Neural crest cell (in vitro differentiated cells): ENCODE data around the gene COL10A1. TPM values are rescaled to one million over a fixed set of nuclear protein-coding genes. Genes with fewer than 3 reads are reported as not detected.
A peak's percentile ranks its signal among the peaks of the same experiment; 100 is the strongest.

Source experiments
- DNase-seq: peaks from one replicate; pipeline ENCODE4 v3.0.0; 2021; ENCODE audit warnings: low read depth, mixed read lengths, low spot score
- H3K27ac Mint-ChIP-seq: one replicate; pipeline ENCODE4 v1.8.0; 2021; ENCODE audit warnings: mild to moderate bottlenecking, mixed read lengths; ENCODE audit not compliant: unreplicated experiment
- H3K27me3 Mint-ChIP-seq: 2 replicates; pipeline ENCODE4 v1.8.0; 2021; ENCODE audit warnings: low read depth, mild to moderate bottlenecking, mixed read lengths
- H3K36me3 Mint-ChIP-seq: 2 replicates; pipeline ENCODE4 v1.8.0; 2021; ENCODE audit warnings: low read depth, mild to moderate bottlenecking, mixed read lengths
- H3K4me1 Mint-ChIP-seq: 2 replicates; pipeline ENCODE4 v1.8.0; 2021; ENCODE audit warnings: mixed read lengths
- H3K4me3 Mint-ChIP-seq: one replicate; pipeline ENCODE4 v1.8.0; 2021; ENCODE audit warnings: mild to moderate bottlenecking, mixed read lengths
- H3K9me3 Mint-ChIP-seq: 2 replicates; pipeline ENCODE4 v1.8.0; 2021; ENCODE audit warnings: mixed read lengths
- total RNA-seq: library from RNA; stranded (reverse); gene quantifications from 2 replicates; pipeline ENCODE4 v1.2.1, GENCODE V29; 2021
- TF ChIP-seq, protein P1 (sequence below): fragments of 200-600 bp; sonication (generic); conservative IDR thresholded peaks from 2 replicates; pipeline ENCODE4 v1.5.0; 2021; ENCODE audit warnings: antibody characterized with exemption, mild to moderate bottlenecking

COL10A1 gene
- total RNA-seq, 1 donor from 2014 or later: not detected

DNA sequence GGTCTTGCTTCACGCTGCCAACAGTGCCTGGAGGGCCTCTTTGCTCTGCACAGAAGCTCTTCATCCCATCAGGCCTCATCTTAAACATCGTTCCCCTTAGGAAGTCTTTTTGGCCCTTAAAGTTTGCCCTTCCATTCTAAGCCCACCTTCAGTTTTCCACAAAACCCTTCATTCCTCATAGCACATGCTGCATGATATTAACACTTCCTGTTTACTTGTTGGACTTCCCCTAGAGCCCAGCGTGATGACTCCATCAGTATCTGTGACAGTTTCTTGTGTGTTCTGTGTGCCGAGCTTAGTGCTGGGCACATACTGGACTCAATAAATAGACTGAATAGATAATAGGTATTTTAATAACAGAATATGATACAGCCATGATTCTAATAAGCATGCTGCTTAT is 23.1 kb downstream of the COL10A1 start:
- Mint-ChIP-seq H3K4me1 (peaks cover 24% of the 10 kb centered on the region), H3K27me3 (no peaks in the 10 kb centered on the region), H3K9me3 (no peaks in the 10 kb centered on the region), H3K36me3 (no peaks in the 10 kb centered on the region), H3K4me3 (peak overlapping the region; percentile 74), H3K27ac (peak overlapping the region; percentile 28)
- TF ChIP-seq, protein P1, sequence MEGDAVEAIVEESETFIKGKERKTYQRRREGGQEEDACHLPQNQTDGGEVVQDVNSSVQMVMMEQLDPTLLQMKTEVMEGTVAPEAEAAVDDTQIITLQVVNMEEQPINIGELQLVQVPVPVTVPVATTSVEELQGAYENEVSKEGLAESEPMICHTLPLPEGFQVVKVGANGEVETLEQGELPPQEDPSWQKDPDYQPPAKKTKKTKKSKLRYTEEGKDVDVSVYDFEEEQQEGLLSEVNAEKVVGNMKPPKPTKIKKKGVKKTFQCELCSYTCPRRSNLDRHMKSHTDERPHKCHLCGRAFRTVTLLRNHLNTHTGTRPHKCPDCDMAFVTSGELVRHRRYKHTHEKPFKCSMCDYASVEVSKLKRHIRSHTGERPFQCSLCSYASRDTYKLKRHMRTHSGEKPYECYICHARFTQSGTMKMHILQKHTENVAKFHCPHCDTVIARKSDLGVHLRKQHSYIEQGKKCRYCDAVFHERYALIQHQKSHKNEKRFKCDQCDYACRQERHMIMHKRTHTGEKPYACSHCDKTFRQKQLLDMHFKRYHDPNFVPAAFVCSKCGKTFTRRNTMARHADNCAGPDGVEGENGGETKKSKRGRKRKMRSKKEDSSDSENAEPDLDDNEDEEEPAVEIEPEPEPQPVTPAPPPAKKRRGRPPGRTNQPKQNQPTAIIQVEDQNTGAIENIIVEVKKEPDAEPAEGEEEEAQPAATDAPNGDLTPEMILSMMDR: no peak
- DNase-seq: no peak

GRCh38 chr6:116101790-116102189 is 24.1 kb downstream of the COL10A1 start:
- no peaks in the 10 kb centered on the region for H3K27me3 Mint-ChIP-seq
- peaks cover 24% of the 10 kb centered on the region for H3K4me1 Mint-ChIP-seq
- TF ChIP-seq, protein P1: no peak
- H3K9me3 Mint-ChIP-seq: peaks cover under 1% of the 10 kb centered on the region
- no peaks in the 10 kb centered on the region for H3K36me3 Mint-ChIP-seq
- peak overlapping the region; percentile 92 for H3K4me3 Mint-ChIP-seq
- no peak for DNase-seq
- H3K27ac Mint-ChIP-seq: no peak overlapping the region

DNA sequence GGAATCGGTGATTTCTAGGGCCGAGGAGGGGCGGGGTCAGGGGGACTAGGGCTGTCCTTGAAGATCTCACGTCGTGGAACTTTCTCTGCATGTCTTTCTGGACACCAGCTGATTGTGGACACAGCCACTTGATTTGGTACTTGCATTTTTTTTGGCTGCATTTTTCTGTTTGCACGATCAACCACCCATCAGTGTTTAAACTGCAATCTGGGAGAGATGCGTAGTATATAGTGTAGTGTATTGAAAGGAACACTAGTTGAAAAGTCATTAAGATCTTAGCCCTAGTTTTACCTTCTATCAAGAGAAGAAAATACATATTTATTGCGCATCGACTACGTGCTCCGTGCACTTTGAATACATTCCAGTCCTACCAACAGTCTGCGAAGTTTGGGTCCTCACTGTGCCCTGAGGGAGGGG is 24.6 kb downstream of the COL10A1 start:
- DNase-seq: no peak
- Mint-ChIP-seq H3K4me3 (peak overlapping the region; percentile 92), H3K9me3 (peaks cover 2% of the 10 kb centered on the region), H3K27ac (peak overlapping the region; percentile 92), H3K27me3 (no peaks in the 10 kb centered on the region), H3K36me3 (no peaks in the 10 kb centered on the region), H3K4me1 (peaks cover 24% of the 10 kb centered on the region)
- TF ChIP-seq, protein P1: no peak

GRCh38 chr6:116100419-116101301 is 25.3 kb downstream of the COL10A1 start, which contains the start of gene NT5DC1:
TSS of gene NT5DC1 (plus strand) at chr6:116100853. CDS start at chr6:116100931, 78 bp downstream.
- Mint-ChIP-seq H3K27me3 (no peaks in the 10 kb centered on the region), H3K9me3 (peaks cover 6% of the 10 kb centered on the region), H3K36me3 (no peaks in the 10 kb centered on the region), H3K4me1 (peaks cover 24% of the 10 kb centered on the region), H3K27ac (peak within 1 kb of the TSS; percentile 94), H3K4me3 (peak within 1 kb of the TSS; percentile 92)
- DNase-seq: peak; percentile 65
- TF ChIP-seq, protein P1: peak; percentile 54

GRCh38 chr6:116099036-116099435 is 26.9 kb downstream of the COL10A1 start:
- Mint-ChIP-seq H3K4me1 (peaks cover 21% of the 10 kb centered on the region), H3K4me3 (peak overlapping the region; percentile 90), H3K9me3 (peaks cover 12% of the 10 kb centered on the region), H3K27me3 (no peaks in the 10 kb centered on the region), H3K27ac (no peak overlapping the region), H3K36me3 (no peaks in the 10 kb centered on the region)
- no peak for DNase-seq
- TF ChIP-seq, protein P1: no peak
